ENCODE measurements around the gene AMOTL1. TPM values are rescaled to one million over a fixed set of nuclear protein-coding genes. Genes with fewer than 3 reads are reported as not detected.

The AMOTL1 gene
- polyA plus RNA-seq, 1 donor (not counting 4 experiments of a cell fraction or from before 2014, with no cell fraction given) = 86.5 TPM

DNA sequence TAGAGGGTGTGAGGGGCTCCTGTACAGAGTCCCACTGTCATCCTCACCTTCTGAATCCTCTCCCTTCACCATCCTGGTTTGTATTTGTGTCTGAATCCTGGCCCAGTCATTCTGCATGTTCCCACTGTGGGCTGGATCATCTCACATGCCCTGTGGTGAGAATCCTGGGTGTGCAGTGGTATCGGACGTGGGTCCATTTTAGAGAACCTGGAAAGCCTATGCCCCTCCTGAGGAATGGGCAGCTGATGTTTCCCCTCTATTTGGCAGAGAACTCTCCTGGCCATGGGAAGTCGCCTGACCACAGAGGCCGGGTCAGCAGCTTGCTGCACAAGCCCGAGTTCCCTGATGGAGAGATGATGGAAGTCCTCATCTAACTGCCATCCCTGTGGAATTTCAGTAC lies 102.3 kb downstream of the AMOTL1 start:
- Histone ChIP-seq H3K79me2 (ENCODE audit: control insufficient read depth, insufficient read depth, low read length) (peaks cover 1% of the 10 kb centered on the region), H3K4me1 (ENCODE audit: control insufficient read depth, extremely low read depth, insufficient read depth, low read length) (no peaks in the 10 kb centered on the region), H2AFZ (ENCODE audit: control insufficient read depth, low read length) (no peak overlapping the region), H3K9me1 (ENCODE audit: control insufficient read depth, extremely low read depth, insufficient read depth, low read length) (no peaks in the 10 kb centered on the region), H3K9me3 (ENCODE audit: control insufficient read depth, low read depth, low read length) (no peaks in the 10 kb centered on the region), H3K36me3 (ENCODE audit: control insufficient read depth in 2 of 2, extremely low read depth in 1 of 2, insufficient read depth in 2 of 2, low read length in 2 of 2) (peaks cover 43 to 68% of the 10 kb centered on the region in 2 experiments), H3K4me2 (ENCODE audit: control insufficient read depth, extremely low read depth, insufficient read depth, low read depth, low read length) (no peak overlapping the region), H3K4me3 (ENCODE audit: control insufficient read depth in 2 of 3, extremely low read depth in 1 of 3, insufficient read depth in 2 of 3, low read depth in 1 of 3, low read length in 3 of 3) (no peak overlapping the region), H3K27me3 (ENCODE audit: control insufficient read depth, extremely low read depth, insufficient read depth, low read length) (no peaks in the 10 kb centered on the region), H4K20me1 (ENCODE audit: control insufficient read depth, extremely low read depth, insufficient read depth, low read length) (no peaks in the 10 kb centered on the region), H3K9ac (ENCODE audit: control insufficient read depth, extremely low read depth, insufficient read depth, low read length) (no peak overlapping the region), H3K27ac (ENCODE audit: control insufficient read depth, insufficient read depth, low read length) (no peak overlapping the region)
- DNase-seq (ENCODE audit: low read depth, low spot score) (no peak), FAIRE-seq (no peak)
- dilution Hi-C loops (cut with MboI; ENCODE audit: extremely low pct_ligation_motif_present, low sequenced_read_pairs) = no loop called here
- TF ChIP-seq, protein P1, sequence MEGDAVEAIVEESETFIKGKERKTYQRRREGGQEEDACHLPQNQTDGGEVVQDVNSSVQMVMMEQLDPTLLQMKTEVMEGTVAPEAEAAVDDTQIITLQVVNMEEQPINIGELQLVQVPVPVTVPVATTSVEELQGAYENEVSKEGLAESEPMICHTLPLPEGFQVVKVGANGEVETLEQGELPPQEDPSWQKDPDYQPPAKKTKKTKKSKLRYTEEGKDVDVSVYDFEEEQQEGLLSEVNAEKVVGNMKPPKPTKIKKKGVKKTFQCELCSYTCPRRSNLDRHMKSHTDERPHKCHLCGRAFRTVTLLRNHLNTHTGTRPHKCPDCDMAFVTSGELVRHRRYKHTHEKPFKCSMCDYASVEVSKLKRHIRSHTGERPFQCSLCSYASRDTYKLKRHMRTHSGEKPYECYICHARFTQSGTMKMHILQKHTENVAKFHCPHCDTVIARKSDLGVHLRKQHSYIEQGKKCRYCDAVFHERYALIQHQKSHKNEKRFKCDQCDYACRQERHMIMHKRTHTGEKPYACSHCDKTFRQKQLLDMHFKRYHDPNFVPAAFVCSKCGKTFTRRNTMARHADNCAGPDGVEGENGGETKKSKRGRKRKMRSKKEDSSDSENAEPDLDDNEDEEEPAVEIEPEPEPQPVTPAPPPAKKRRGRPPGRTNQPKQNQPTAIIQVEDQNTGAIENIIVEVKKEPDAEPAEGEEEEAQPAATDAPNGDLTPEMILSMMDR (optimal IDR thresholded peaks at IDR 0.05 in 1 of 3, IDR thresholded peaks at IDR 0.05 in 1 of 3, conservative IDR thresholded peaks at IDR 0.05 in 1 of 3; ENCODE audit: extremely low read depth in 1 of 3, insufficient read depth in 2 of 3, low read length in 3 of 3) = no peak
- TF ChIP-seq EZH2 (IDR thresholded peaks at IDR 0.05; ENCODE audit: low read length) = no peak

DNA sequence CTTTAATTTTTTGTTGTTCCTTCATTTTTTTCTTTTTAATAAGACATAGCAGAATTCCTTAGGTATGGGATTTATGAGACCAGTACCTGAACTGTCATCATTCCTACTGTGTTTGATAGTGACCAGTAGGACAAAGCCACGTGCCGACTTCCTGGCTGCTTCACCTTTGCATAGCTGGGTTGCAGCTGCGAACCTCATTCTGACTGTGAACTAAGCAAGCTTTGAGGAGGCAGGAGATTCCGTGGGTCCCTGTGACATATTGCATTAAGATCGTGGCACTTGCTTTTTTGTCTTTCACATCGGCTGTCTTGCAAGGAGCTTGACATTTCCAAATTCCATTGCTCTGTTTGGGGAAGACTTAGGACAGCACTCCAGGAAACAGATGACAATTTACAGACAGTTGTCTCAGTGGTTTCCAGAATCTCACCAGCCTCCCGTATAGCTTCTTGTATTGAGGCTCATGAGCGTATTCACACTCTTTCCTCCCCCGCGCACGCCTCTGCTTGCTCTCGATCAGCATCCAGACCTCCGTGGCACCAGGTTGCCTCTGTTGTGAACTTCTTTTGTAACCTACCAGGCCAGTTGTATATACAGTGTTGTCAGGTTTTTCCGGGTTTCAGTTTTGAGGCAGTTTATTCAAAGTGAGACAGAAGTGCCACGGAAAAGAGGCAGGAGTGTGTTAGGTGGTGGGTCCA lies 103.5 kb downstream of the AMOTL1 start:
- no peak overlapping the region for H2AFZ ChIP-seq (ENCODE audit: control insufficient read depth, low read length)
- H3K4me3 ChIP-seq (ENCODE audit: control insufficient read depth in 2 of 3, extremely low read depth in 1 of 3, insufficient read depth in 2 of 3, low read depth in 1 of 3, low read length in 3 of 3) = no peak overlapping the region
- no peaks in the 10 kb centered on the region for H3K9me1 ChIP-seq (ENCODE audit: control insufficient read depth, extremely low read depth, insufficient read depth, low read length)
- peaks cover 3% of the 10 kb centered on the region for H3K79me2 ChIP-seq (ENCODE audit: control insufficient read depth, insufficient read depth, low read length)
- no peak for TF ChIP-seq EZH2 (IDR thresholded peaks at IDR 0.05; ENCODE audit: low read length)
- TF ChIP-seq, protein P1 (optimal IDR thresholded peaks at IDR 0.05 in 1 of 3, IDR thresholded peaks at IDR 0.05 in 1 of 3, conservative IDR thresholded peaks at IDR 0.05 in 1 of 3; ENCODE audit: extremely low read depth in 1 of 3, insufficient read depth in 2 of 3, low read length in 3 of 3) = no peak
- H3K4me2 ChIP-seq (ENCODE audit: control insufficient read depth, extremely low read depth, insufficient read depth, low read depth, low read length) = no peak overlapping the region
- no peak overlapping the region for H3K27ac ChIP-seq (ENCODE audit: control insufficient read depth, insufficient read depth, low read length)
- H3K27me3 ChIP-seq (ENCODE audit: control insufficient read depth, extremely low read depth, insufficient read depth, low read length) = no peaks in the 10 kb centered on the region
- dilution Hi-C loops (cut with MboI; ENCODE audit: extremely low pct_ligation_motif_present, low sequenced_read_pairs) = no loop called here
- FAIRE-seq = no peak
- peaks cover 35 to 65% of the 10 kb centered on the region in 2 experiments for H3K36me3 ChIP-seq (ENCODE audit: control insufficient read depth in 2 of 2, extremely low read depth in 1 of 2, insufficient read depth in 2 of 2, low read length in 2 of 2)
- DNase-seq (ENCODE audit: low read depth, low spot score) = no peak
- H3K9ac ChIP-seq (ENCODE audit: control insufficient read depth, extremely low read depth, insufficient read depth, low read length) = no peak overlapping the region
- H3K9me3 ChIP-seq (ENCODE audit: control insufficient read depth, low read depth, low read length) = no peaks in the 10 kb centered on the region
- H4K20me1 ChIP-seq (ENCODE audit: control insufficient read depth, extremely low read depth, insufficient read depth, low read length) = no peaks in the 10 kb centered on the region
- peaks cover 6% of the 10 kb centered on the region for H3K4me1 ChIP-seq (ENCODE audit: control insufficient read depth, extremely low read depth, insufficient read depth, low read length)

Measured in keratinocyte (primary cell).